GM23338 (cell line): ENCODE measurements around the gene PXDN. TPM values are rescaled to one million over a fixed set of nuclear protein-coding genes. Genes with fewer than 3 reads are reported as not detected.
"Not testable (repeated sequence)": the region's sequence is repeated elsewhere in the genome, so short reads cannot be mapped to it uniquely, and the experiment has no call there.

Experiments used
- ATAC-seq: fragments of 200-7000 bp; cut with Tn5 transposase; 3 replicates; pipeline ENCODE4 v1.9.1; 2020
- DNase-seq: peaks from one replicate; pipeline ENCODE4 v3.0.0-alpha.2; 2015; ENCODE audit warnings: low spot score
- H2AFZ ChIP-seq: fragments of 200-600 bp; sonication (generic); 2 replicates; pipeline ENCODE4 v1.8.0; 2016; ENCODE audit warnings: antibody characterized with exemption, mild to moderate bottlenecking, moderate library complexity
- H3F3A ChIP-seq: fragments of 200-600 bp; sonication (generic); replicated peaks from 2 replicates; pipeline ENCODE4 v1.8.0; 2017; ENCODE audit warnings: antibody characterized with exemption, mixed run types, low read depth
- H3K27ac ChIP-seq: fragments of 200-600 bp; sonication (generic); 2 replicates; pipeline ENCODE4 v1.6.1; 2016; ENCODE audit warnings: low read depth
- H3K27me3 ChIP-seq: fragments of 200-600 bp; sonication (generic); 2 replicates; pipeline ENCODE4 v1.8.0; 2016; ENCODE audit warnings: mild to moderate bottlenecking, mixed run types, moderate library complexity; ENCODE audit not compliant: insufficient read depth
- H3K36me3 ChIP-seq: fragments of 200-600 bp; sonication (generic); 2 replicates; pipeline ENCODE4 v1.8.0; 2016; ENCODE audit warnings: mild to moderate bottlenecking; ENCODE audit not compliant: insufficient read depth
- H3K4me1 ChIP-seq: fragments of 200-600 bp; sonication (generic); 2 replicates; pipeline ENCODE4 v1.8.0; 2016; ENCODE audit warnings: mild to moderate bottlenecking, moderate library complexity; ENCODE audit not compliant: insufficient read depth
- H3K4me2 ChIP-seq: fragments of 200-600 bp; sonication (generic); 2 replicates; pipeline ENCODE4 v1.7.1; 2017; ENCODE audit warnings: mixed run types
- H3K4me3 ChIP-seq: fragments of 200-600 bp; sonication (generic); 2 replicates; pipeline ENCODE4 v1.6.1; 2016; ENCODE audit warnings: mixed run types
- H3K79me2 ChIP-seq: fragments of 200-600 bp; sonication (generic); replicated peaks from 2 replicates; pipeline ENCODE4 v1.8.0; 2017; ENCODE audit warnings: mild to moderate bottlenecking; ENCODE audit not compliant: insufficient read depth
- H3K9me2 ChIP-seq: fragments of 200-600 bp; sonication (generic); 2 replicates; pipeline ENCODE4 v1.8.0; 2017; ENCODE audit not compliant: insufficient read depth
- H4K20me1 ChIP-seq: fragments of 200-600 bp; sonication (generic); replicated peaks from 2 replicates; pipeline ENCODE4 v1.8.0; 2017; ENCODE audit warnings: mild to moderate bottlenecking; ENCODE audit not compliant: insufficient read depth
- H3K27ac Mint-ChIP-seq: 2 replicates; pipeline ENCODE4 v1.8.0; 2020; ENCODE audit warnings: inconsistent platforms, mild to moderate bottlenecking, moderate library complexity, mixed read lengths
- H3K27me3 Mint-ChIP-seq: 3 replicates; pipeline ENCODE4 v1.8.0; 2022; ENCODE audit warnings: low read depth, mild to moderate bottlenecking, moderate library complexity, mixed read lengths, inconsistent platforms; ENCODE audit not compliant: insufficient read depth, poor library complexity
- H3K36me3 Mint-ChIP-seq: 3 replicates; pipeline ENCODE4 v1.8.0; 2021; ENCODE audit warnings: low read depth, mild to moderate bottlenecking, inconsistent platforms, moderate library complexity, mixed read lengths
- H3K4me1 Mint-ChIP-seq: 3 replicates; pipeline ENCODE4 v1.8.0; 2020; ENCODE audit warnings: mild to moderate bottlenecking, inconsistent platforms, mixed read lengths
- H3K4me3 Mint-ChIP-seq: 3 replicates; pipeline ENCODE4 v1.8.0; 2021; ENCODE audit warnings: moderate library complexity, mild to moderate bottlenecking, inconsistent platforms, mixed read lengths
- H3K9me3 Mint-ChIP-seq: 3 replicates; pipeline ENCODE4 v1.8.0; 2020; ENCODE audit warnings: moderate library complexity, mild to moderate bottlenecking, inconsistent platforms, mixed read lengths
- EZH2 ChIP-seq: fragments of 200-600 bp; sonication (generic); IDR thresholded peaks from one replicate; pipeline ENCODE4 v1.8.0; 2017; ENCODE audit warnings: antibody characterized with exemption, mild to moderate bottlenecking, low read depth; ENCODE audit not compliant: unreplicated experiment
- EZH2phosphoT487 ChIP-seq: fragments of 200-600 bp; sonication (generic); IDR thresholded peaks from one replicate; pipeline ENCODE4 v1.8.1; 2018; ENCODE audit warnings: antibody characterized with exemption; ENCODE audit not compliant: unreplicated experiment
- NANOG ChIP-seq: IDR thresholded peaks from 2 replicates; pipeline ENCODE4 v1.6.1; 2016; ENCODE audit warnings: antibody characterized with exemption, borderline replicate concordance
- POLR2AphosphoS5 ChIP-seq: IDR thresholded peaks from 2 replicates; pipeline ENCODE4 v1.6.1; 2016; ENCODE audit warnings: antibody characterized with exemption, low read depth
- polyA plus RNA-seq: library from polyadenylated mRNA; unstranded; fragments of >200 nt; fragmentation: Nextera tagmentation; extraction: Ambion mirVana; gene quantifications from 2 replicates; pipeline ENCODE4 v1.2.1, GENCODE V29; 2016
- total RNA-seq: library from RNA; depleted of rRNA; stranded (reverse); fragments of >200 nt; shearing (Covaris generic); gene quantifications from 2 replicates; pipeline ENCODE4 v1.2.3, GENCODE V29; 2014
- TF ChIP-seq, protein P1 (sequence below): IDR thresholded peaks from 2 replicates; pipeline ENCODE4 v1.6.1; 2016; ENCODE audit warnings: antibody characterized with exemption
- TF ChIP-seq, protein P2 (sequence below): fragments of 250-450 bp; sonication (Bioruptor Pico); IDR thresholded peaks from 2 replicates; pipeline ENCODE4 v1.5.0; 2020; ENCODE audit warnings: mild to moderate bottlenecking, moderate library complexity
- TF ChIP-seq, protein P3 (sequence below), 2 experiments: fragments of 200-600 bp in 1 of 2; sonication (generic) in 1 of 2; conservative IDR thresholded peaks; 2 replicates each; pipeline versions ENCODE4 v1.5.1 to v1.6.1; 2016 to 2017; ENCODE audit warnings: antibody characterized with exemption in 2 of 2, low read depth in 2 of 2, mild to moderate bottlenecking in 2 of 2, moderate library complexity in 1 of 2
- TF ChIP-seq, protein P4 (sequence below): IDR thresholded peaks from one replicate; pipeline ENCODE4 v1.6.1; 2018; ENCODE audit warnings: antibody characterized with exemption; ENCODE audit not compliant: unreplicated experiment

The PXDN gene
- total and polyA plus RNA-seq, 2 experiments from 2014 or later: 42.2 to 225 TPM

DNA sequence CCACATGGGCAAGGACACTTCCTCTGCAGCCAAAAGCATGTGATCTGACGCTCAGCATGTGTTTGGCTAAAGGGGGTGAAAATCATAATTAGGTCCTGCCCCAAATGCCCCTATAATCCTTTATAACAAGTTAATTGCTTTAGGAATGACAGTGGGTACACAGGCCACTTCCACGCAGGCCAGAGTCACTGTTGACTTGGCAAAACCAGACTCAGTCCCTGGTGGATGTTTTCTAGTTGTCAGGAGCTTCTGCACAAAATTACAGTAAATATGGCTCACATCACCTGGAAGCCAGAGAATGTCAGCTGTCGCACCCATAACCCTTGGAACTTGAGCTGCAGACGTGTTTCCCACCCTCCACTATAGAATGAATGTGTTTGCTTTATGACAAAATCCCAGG, 13.3 kb upstream of the PXDN start (continued):
- no peak for TF ChIP-seq EZH2phosphoT487

DNA sequence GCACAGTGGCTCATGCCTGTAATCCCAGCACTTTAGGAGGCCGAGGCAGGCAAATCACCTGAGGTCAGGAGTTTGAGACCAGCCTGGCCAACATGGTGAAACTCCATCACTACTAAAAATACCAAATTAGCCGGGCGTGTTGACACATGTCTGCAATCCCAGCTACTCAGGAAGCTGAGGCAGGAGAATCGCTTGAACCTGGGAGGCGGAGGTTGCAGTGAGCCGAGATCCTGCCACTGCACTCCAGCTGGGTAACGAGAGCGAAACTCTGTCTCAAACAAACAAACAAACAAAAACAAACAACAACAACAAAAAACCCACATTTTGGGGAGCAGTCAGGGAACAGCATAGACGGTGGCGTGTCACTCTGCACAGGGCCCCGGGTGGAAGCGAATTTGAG, 12.8 kb upstream of the PXDN start:
- not testable (repeated sequence) for H3K27me3 ChIP-seq, H3F3A ChIP-seq, H4K20me1 ChIP-seq, H3K27ac ChIP-seq, H3K4me3 Mint-ChIP-seq, ATAC-seq, H3K36me3 ChIP-seq, H3K4me1 ChIP-seq, H3K4me1 Mint-ChIP-seq, H3K79me2 ChIP-seq, H3K27ac Mint-ChIP-seq, DNase-seq, H3K4me3 ChIP-seq, H2AFZ ChIP-seq, H3K9me2 ChIP-seq, H3K4me2 ChIP-seq
- Mint-ChIP-seq H3K27me3 (peaks cover 11% of the 10 kb centered on the region), H3K9me3 (peaks cover 70% of the 10 kb centered on the region), H3K36me3 (peaks cover 30% of the 10 kb centered on the region)

DNA sequence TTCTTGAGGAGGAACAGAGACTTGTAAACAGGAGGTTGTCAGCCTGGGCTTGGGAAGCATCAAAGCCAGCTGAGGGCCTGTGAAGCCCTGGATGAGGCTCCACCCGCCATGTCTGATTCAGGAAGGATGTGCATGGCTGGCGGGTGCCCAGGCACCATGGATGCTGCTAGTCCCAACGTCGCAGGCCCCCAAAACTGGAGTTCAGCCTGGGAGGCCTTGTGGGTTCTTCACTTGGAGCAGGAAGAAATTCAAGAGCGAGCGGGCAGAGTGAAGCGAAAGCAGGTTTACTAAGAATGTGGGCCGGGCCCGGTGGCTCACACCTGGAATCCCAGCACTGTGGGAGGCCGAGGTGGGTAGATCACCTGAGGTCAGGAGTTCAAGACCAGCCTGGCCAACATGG, 12.1 kb upstream of the PXDN start:
- Histone ChIP-seq H3K27me3 (no peaks in the 10 kb centered on the region), H3K4me1 (no peaks in the 10 kb centered on the region), H3K27ac (no peak overlapping the region), H3F3A (no peaks in the 10 kb centered on the region), H2AFZ (no peak overlapping the region), H3K4me2 (no peak overlapping the region), H3K4me3 (no peak overlapping the region), H4K20me1 (no peaks in the 10 kb centered on the region), H3K79me2 (no peaks in the 10 kb centered on the region), H3K9me2 (no peaks in the 10 kb centered on the region), H3K36me3 (no peaks in the 10 kb centered on the region)
- ATAC-seq: no peak
- H3K27ac Mint-ChIP-seq: no peak overlapping the region
- H3K4me3 Mint-ChIP-seq: no peak overlapping the region
- H3K9me3 Mint-ChIP-seq: peaks cover 66% of the 10 kb centered on the region
- peaks cover 11% of the 10 kb centered on the region for H3K27me3 Mint-ChIP-seq
- H3K36me3 Mint-ChIP-seq: peaks cover 30% of the 10 kb centered on the region
- no peak for DNase-seq
- H3K4me1 Mint-ChIP-seq: no peaks in the 10 kb centered on the region
- TF ChIP-seq, protein P1, sequence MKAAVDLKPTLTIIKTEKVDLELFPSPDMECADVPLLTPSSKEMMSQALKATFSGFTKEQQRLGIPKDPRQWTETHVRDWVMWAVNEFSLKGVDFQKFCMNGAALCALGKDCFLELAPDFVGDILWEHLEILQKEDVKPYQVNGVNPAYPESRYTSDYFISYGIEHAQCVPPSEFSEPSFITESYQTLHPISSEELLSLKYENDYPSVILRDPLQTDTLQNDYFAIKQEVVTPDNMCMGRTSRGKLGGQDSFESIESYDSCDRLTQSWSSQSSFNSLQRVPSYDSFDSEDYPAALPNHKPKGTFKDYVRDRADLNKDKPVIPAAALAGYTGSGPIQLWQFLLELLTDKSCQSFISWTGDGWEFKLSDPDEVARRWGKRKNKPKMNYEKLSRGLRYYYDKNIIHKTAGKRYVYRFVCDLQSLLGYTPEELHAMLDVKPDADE: no peak
- TF ChIP-seq POLR2AphosphoS5 (no peak), NANOG (no peak), EZH2 (no peak)
- TF ChIP-seq, protein P2, sequence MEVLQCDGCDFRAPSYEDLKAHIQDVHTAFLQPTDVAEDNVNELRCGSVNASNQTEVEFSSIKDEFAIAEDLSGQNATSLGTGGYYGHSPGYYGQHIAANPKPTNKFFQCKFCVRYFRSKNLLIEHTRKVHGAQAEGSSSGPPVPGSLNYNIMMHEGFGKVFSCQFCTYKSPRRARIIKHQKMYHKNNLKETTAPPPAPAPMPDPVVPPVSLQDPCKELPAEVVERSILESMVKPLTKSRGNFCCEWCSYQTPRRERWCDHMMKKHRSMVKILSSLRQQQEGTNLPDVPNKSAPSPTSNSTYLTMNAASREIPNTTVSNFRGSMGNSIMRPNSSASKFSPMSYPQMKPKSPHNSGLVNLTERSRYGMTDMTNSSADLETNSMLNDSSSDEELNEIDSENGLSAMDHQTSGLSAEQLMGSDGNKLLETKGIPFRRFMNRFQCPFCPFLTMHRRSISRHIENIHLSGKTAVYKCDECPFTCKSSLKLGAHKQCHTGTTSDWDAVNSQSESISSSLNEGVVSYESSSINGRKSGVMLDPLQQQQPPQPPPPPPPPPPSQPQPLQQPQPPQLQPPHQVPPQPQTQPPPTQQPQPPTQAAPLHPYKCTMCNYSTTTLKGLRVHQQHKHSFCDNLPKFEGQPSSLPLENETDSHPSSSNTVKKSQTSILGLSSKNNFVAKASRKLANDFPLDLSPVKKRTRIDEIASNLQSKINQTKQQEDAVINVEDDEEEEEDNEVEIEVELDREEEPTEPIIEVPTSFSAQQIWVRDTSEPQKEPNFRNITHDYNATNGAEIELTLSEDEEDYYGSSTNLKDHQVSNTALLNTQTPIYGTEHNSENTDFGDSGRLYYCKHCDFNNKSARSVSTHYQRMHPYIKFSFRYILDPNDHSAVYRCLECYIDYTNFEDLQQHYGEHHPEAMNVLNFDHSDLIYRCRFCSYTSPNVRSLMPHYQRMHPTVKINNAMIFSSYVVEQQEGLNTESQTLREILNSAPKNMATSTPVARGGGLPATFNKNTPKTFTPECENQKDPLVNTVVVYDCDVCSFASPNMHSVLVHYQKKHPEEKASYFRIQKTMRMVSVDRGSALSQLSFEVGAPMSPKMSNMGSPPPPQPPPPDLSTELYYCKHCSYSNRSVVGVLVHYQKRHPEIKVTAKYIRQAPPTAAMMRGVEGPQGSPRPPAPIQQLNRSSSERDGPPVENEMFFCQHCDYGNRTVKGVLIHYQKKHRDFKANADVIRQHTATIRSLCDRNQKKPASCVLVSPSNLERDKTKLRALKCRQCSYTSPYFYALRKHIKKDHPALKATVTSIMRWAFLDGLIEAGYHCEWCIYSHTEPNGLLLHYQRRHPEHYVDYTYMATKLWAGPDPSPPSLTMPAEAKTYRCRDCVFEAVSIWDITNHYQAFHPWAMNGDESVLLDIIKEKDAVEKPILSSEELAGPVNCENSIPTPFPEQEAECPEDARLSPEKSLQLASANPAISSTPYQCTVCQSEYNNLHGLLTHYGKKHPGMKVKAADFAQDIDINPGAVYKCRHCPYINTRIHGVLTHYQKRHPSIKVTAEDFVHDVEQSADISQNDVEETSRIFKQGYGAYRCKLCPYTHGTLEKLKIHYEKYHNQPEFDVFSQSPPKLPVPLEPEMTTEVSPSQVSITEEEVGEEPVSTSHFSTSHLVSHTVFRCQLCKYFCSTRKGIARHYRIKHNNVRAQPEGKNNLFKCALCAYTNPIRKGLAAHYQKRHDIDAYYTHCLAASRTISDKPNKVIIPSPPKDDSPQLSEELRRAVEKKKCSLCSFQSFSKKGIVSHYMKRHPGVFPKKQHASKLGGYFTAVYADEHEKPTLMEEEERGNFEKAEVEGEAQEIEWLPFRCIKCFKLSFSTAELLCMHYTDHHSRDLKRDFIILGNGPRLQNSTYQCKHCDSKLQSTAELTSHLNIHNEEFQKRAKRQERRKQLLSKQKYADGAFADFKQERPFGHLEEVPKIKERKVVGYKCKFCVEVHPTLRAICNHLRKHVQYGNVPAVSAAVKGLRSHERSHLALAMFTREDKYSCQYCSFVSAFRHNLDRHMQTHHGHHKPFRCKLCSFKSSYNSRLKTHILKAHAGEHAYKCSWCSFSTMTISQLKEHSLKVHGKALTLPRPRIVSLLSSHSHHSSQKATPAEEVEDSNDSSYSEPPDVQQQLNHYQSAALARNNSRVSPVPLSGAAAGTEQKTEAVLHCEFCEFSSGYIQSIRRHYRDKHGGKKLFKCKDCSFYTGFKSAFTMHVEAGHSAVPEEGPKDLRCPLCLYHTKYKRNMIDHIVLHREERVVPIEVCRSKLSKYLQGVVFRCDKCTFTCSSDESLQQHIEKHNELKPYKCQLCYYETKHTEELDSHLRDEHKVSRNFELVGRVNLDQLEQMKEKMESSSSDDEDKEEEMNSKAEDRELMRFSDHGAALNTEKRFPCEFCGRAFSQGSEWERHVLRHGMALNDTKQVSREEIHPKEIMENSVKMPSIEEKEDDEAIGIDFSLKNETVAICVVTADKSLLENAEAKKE: no peak
- TF ChIP-seq, protein P3, sequence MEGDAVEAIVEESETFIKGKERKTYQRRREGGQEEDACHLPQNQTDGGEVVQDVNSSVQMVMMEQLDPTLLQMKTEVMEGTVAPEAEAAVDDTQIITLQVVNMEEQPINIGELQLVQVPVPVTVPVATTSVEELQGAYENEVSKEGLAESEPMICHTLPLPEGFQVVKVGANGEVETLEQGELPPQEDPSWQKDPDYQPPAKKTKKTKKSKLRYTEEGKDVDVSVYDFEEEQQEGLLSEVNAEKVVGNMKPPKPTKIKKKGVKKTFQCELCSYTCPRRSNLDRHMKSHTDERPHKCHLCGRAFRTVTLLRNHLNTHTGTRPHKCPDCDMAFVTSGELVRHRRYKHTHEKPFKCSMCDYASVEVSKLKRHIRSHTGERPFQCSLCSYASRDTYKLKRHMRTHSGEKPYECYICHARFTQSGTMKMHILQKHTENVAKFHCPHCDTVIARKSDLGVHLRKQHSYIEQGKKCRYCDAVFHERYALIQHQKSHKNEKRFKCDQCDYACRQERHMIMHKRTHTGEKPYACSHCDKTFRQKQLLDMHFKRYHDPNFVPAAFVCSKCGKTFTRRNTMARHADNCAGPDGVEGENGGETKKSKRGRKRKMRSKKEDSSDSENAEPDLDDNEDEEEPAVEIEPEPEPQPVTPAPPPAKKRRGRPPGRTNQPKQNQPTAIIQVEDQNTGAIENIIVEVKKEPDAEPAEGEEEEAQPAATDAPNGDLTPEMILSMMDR (conservative IDR thresholded peaks at IDR 0.05; ENCODE audit: low read depth in 2 of 2): no peak
- TF ChIP-seq, protein P4, sequence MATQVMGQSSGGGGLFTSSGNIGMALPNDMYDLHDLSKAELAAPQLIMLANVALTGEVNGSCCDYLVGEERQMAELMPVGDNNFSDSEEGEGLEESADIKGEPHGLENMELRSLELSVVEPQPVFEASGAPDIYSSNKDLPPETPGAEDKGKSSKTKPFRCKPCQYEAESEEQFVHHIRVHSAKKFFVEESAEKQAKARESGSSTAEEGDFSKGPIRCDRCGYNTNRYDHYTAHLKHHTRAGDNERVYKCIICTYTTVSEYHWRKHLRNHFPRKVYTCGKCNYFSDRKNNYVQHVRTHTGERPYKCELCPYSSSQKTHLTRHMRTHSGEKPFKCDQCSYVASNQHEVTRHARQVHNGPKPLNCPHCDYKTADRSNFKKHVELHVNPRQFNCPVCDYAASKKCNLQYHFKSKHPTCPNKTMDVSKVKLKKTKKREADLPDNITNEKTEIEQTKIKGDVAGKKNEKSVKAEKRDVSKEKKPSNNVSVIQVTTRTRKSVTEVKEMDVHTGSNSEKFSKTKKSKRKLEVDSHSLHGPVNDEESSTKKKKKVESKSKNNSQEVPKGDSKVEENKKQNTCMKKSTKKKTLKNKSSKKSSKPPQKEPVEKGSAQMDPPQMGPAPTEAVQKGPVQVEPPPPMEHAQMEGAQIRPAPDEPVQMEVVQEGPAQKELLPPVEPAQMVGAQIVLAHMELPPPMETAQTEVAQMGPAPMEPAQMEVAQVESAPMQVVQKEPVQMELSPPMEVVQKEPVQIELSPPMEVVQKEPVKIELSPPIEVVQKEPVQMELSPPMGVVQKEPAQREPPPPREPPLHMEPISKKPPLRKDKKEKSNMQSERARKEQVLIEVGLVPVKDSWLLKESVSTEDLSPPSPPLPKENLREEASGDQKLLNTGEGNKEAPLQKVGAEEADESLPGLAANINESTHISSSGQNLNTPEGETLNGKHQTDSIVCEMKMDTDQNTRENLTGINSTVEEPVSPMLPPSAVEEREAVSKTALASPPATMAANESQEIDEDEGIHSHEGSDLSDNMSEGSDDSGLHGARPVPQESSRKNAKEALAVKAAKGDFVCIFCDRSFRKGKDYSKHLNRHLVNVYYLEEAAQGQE: no peak
